ENCODE results near the gene RGL1. TPM values are rescaled to one million over a fixed set of nuclear protein-coding genes. Genes with fewer than 3 reads are reported as not detected.

The RGL1 gene
- total RNA-seq, 2 donors from 2014 or later: 3.7 to 5.0 TPM

GRCh38 chr1:183871142-183871541 is 66.2 kb downstream of the RGL1 start:
- no peak for DNase-seq (ENCODE audit: low spot score)
- no peak overlapping the region for H3K27ac Mint-ChIP-seq
- H3K27me3 Mint-ChIP-seq: no peaks in the 10 kb centered on the region

GRCh38 chr1:183871601-183872000 is 66.7 kb downstream of the RGL1 start:
- Mint-ChIP-seq H3K27ac (no peak overlapping the region), H3K4me3 (no peak overlapping the region), H3K4me1 (ENCODE audit: low read depth in 2 of 2) (peaks cover 0 to 5% of the 10 kb centered on the region in 2 donors), H3K27me3 (no peaks in the 10 kb centered on the region), H3K36me3 (no peaks in the 10 kb centered on the region), H3K9me3 (no peaks in the 10 kb centered on the region)
- ATAC-seq (no peak), DNase-seq (ENCODE audit: low spot score) (no peak)

More at GRCh38 chr1:183871142-183871541, 66.2 kb downstream of the RGL1 start:
- Mint-ChIP-seq H3K36me3 (no peaks in the 10 kb centered on the region), H3K4me1 (ENCODE audit: low read depth in 2 of 2) (peaks cover 0 to 4% of the 10 kb centered on the region in 2 donors), H3K9me3 (no peaks in the 10 kb centered on the region), H3K4me3 (no peak overlapping the region)
- no peak for ATAC-seq

GRCh38 chr1:183872403-183872802 is 67.5 kb downstream of the RGL1 start:
- Mint-ChIP-seq H3K27me3 (no peaks in the 10 kb centered on the region), H3K36me3 (no peaks in the 10 kb centered on the region), H3K27ac (no peak overlapping the region), H3K9me3 (no peaks in the 10 kb centered on the region), H3K4me3 (no peak overlapping the region), H3K4me1 (ENCODE audit: low read depth in 2 of 2) (peaks cover 0 to 6% of the 10 kb centered on the region in 2 donors)
- ATAC-seq (no peak), DNase-seq (ENCODE audit: low spot score) (no peak)

GRCh38 chr1:183873642-183874041 is 68.7 kb downstream of the RGL1 start:
- Mint-ChIP-seq H3K36me3 (no peaks in the 10 kb centered on the region), H3K27me3 (no peaks in the 10 kb centered on the region), H3K4me1 (ENCODE audit: low read depth in 2 of 2) (peaks cover 0 to 6% of the 10 kb centered on the region in 2 donors), H3K9me3 (no peaks in the 10 kb centered on the region), H3K4me3 (no peak overlapping the region), H3K27ac (no peak overlapping the region)
- DNase-seq (ENCODE audit: low spot score) (no peak), ATAC-seq (no peak)

- Mint-ChIP-seq H3K36me3 (no peaks in the 10 kb centered on the region), H3K27me3 (peaks cover 0 to 3% of the 10 kb centered on the region in 2 donors), H3K27ac (no peak overlapping the region), H3K9me3 (no peaks in the 10 kb centered on the region), H3K4me3 (no peak overlapping the region), H3K4me1 (ENCODE audit: low read depth in 2 of 2) (peaks cover 0 to 6% of the 10 kb centered on the region in 2 donors)
- DNase-seq (ENCODE audit: low spot score) (no peak), ATAC-seq (no peak)
Observed at GRCh38 chr1:183876309-183876708, 71.4 kb downstream of the RGL1 start.

- peaks cover 0 to 3% of the 10 kb centered on the region in 2 donors for H3K27me3 Mint-ChIP-seq
- H3K4me1 Mint-ChIP-seq (ENCODE audit: low read depth in 2 of 2): peaks cover 0 to 6% of the 10 kb centered on the region in 2 donors
- ATAC-seq (no peak), DNase-seq (ENCODE audit: low spot score) (no peak)
- no peak overlapping the region for H3K27ac Mint-ChIP-seq
- H3K36me3 Mint-ChIP-seq: no peaks in the 10 kb centered on the region
- no peak overlapping the region for H3K4me3 Mint-ChIP-seq
- H3K9me3 Mint-ChIP-seq: no peaks in the 10 kb centered on the region
Observed at GRCh38 chr1:183877053-183877720, 72.3 kb downstream of the RGL1 start.

- Mint-ChIP-seq H3K27me3 (peaks cover 5% of the 10 kb centered on the region in 2 donors), H3K9me3 (no peaks in the 10 kb centered on the region), H3K36me3 (no peaks in the 10 kb centered on the region), H3K4me3 (no peak overlapping the region), H3K4me1 (ENCODE audit: low read depth in 2 of 2) (peaks cover 0 to 4% of the 10 kb centered on the region in 2 donors), H3K27ac (no peak overlapping the region)
- DNase-seq (ENCODE audit: low spot score) (no peak), ATAC-seq (no peak)
Observed at GRCh38 chr1:183879494-183879893, 74.6 kb downstream of the RGL1 start.

GRCh38 chr1:183879966-183880365 is 75.0 kb downstream of the RGL1 start:
- Mint-ChIP-seq H3K36me3 (no peaks in the 10 kb centered on the region), H3K4me1 (ENCODE audit: low read depth in 2 of 2) (peaks cover 0 to 2% of the 10 kb centered on the region in 2 donors), H3K27me3 (peaks cover 5% of the 10 kb centered on the region in 2 donors), H3K27ac (no peak overlapping the region), H3K9me3 (no peaks in the 10 kb centered on the region), H3K4me3 (no peak overlapping the region)
- DNase-seq (ENCODE audit: low spot score) (no peak), ATAC-seq (no peak)

GRCh38 chr1:183880531-183881243 is 75.8 kb downstream of the RGL1 start:
- peaks cover 4% of the 10 kb centered on the region for H3K36me3 Mint-ChIP-seq
- DNase-seq (ENCODE audit: low spot score) (no peak), ATAC-seq (no peak)
- peaks cover 5 to 10% of the 10 kb centered on the region in 2 donors for H3K27me3 Mint-ChIP-seq
- no peaks in the 10 kb centered on the region for H3K9me3 Mint-ChIP-seq
- no peak overlapping the region for H3K27ac Mint-ChIP-seq
- peaks cover 0 to 2% of the 10 kb centered on the region in 2 donors for H3K4me1 Mint-ChIP-seq (ENCODE audit: low read depth in 2 of 2)
- H3K4me3 Mint-ChIP-seq: no peak overlapping the region

GRCh38 chr1:183881387-183882131 is 76.6 kb downstream of the RGL1 start:
- H3K27ac Mint-ChIP-seq: no peak overlapping the region
- DNase-seq (ENCODE audit: low spot score) (no peak), ATAC-seq (no peak)
- H3K4me3 Mint-ChIP-seq: no peak overlapping the region
- peaks cover 4% of the 10 kb centered on the region for H3K36me3 Mint-ChIP-seq
- no peaks in the 10 kb centered on the region for H3K9me3 Mint-ChIP-seq
- peaks cover 5 to 10% of the 10 kb centered on the region in 2 donors for H3K27me3 Mint-ChIP-seq
- H3K4me1 Mint-ChIP-seq (ENCODE audit: low read depth in 2 of 2): peaks cover 0 to 2% of the 10 kb centered on the region in 2 donors

- Mint-ChIP-seq H3K36me3 (peaks cover 4% of the 10 kb centered on the region), H3K27me3 (peaks cover 5 to 10% of the 10 kb centered on the region in 2 donors), H3K27ac (no peak overlapping the region), H3K4me3 (no peak overlapping the region), H3K9me3 (no peaks in the 10 kb centered on the region), H3K4me1 (ENCODE audit: low read depth in 2 of 2) (peaks cover 2 to 9% of the 10 kb centered on the region in 2 donors)
- DNase-seq (ENCODE audit: low spot score) (no peak), ATAC-seq (no peak)
Observed at GRCh38 chr1:183882335-183883167, 77.6 kb downstream of the RGL1 start.

GRCh38 chr1:183883623-183884022 is 78.7 kb downstream of the RGL1 start:
- ATAC-seq: no peak
- Mint-ChIP-seq H3K4me3 (no peak overlapping the region), H3K27me3 (peaks cover 5 to 10% of the 10 kb centered on the region in 2 donors), H3K27ac (no peak overlapping the region), H3K4me1 (ENCODE audit: low read depth in 2 of 2) (peaks cover 11 to 20% of the 10 kb centered on the region in 2 donors), H3K9me3 (no peaks in the 10 kb centered on the region), H3K36me3 (peaks cover 4% of the 10 kb centered on the region)
- no peak for DNase-seq (ENCODE audit: low spot score)

GRCh38 chr1:183884526-183884925 is 79.6 kb downstream of the RGL1 start:
- Mint-ChIP-seq H3K27ac (no peak overlapping the region), H3K9me3 (no peaks in the 10 kb centered on the region), H3K4me1 (ENCODE audit: low read depth in 2 of 2) (peaks cover 17 to 25% of the 10 kb centered on the region in 2 donors), H3K4me3 (no peak overlapping the region), H3K27me3 (peaks cover 4 to 10% of the 10 kb centered on the region in 2 donors), H3K36me3 (peaks cover 4% of the 10 kb centered on the region)
- ATAC-seq (no peak), DNase-seq (ENCODE audit: low spot score) (no peak)
